H1 (cell line): ENCODE data around the gene TUT7. TPM values are rescaled to one million over a fixed set of nuclear protein-coding genes. Genes with fewer than 3 reads are reported as not detected.

Experiments used
- JUND ChIP-seq: IDR thresholded peaks from 2 replicates; pipeline ENCODE4 v1.6.1; 2011; ENCODE audit warnings: mild to moderate bottlenecking, improper control_type of control experiment, low read length
- polyA plus RNA-seq, 7 experiments: library from polyadenylated mRNA; depleted of rRNA in 3 of 7; stranded (reverse) in 5 of 7; unstranded in 2 of 7; fragments of >200 nt in 5 of 7; fragments of 200-250 nt in 2 of 7; gene quantifications; 1 replicate in 5 of 7; 2 replicates in 1 of 7; 4 replicates in 1 of 7; pipeline versions ENCODE4 v1.2.1 to v1.2.3, GENCODE V29; 2011 to 2013; ENCODE audit warnings: missing spikeins in 2 of 7, mixed read lengths in 2 of 7
- total RNA-seq: library from RNA; stranded (reverse); fragmentation: NEBNext Ultra II Directional; extraction: Animal tissue kit (Norgen Biotek cat#: 25700); gene quantifications from 2 replicates; pipeline ENCODE4 v1.2.1, GENCODE V29; 2021

TUT7 gene
- total and polyA plus RNA-seq, 2 of the 8 experiments (the other 6 are each of a cell fraction or from before 2014, with no cell fraction given) = 4.8 to 19.3 TPM

DNA sequence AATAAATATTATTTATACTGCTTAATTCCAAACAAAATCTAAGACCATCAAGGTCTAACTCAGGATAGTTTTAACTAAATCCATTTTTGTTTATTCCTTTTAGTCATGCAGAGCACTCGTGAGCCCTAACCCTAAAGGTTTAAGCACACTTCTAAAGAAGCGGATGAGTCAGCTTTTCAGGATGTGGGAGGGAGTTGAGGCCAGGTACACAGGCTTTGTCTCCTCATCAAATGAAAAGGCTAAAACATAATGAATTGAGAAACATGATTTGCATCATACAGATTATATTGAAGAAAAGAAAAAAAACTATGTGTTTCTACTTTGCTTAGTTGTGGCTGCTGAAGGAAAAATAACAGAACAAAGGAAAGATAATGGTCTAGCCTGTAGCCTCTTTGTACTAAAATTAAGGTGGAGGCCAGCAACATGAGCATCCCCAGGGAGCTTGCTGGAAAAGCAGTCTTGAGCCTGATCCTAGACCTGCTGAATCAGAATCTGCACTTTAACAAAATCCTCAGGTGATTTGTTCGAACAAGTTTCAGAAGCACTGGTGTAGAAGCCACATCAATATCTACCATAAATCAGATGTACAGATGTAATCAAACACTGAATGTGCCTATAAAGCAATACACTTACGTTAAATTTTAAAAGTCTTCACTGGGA lies 50.8 kb downstream of the TUT7 start (continued):
- peak; percentile 66; the same call in 1 of the 2 replicates for TF ChIP-seq JUND
